Tibial artery (tissue), 4 donors: ENCODE measurements around the gene ETS1.

ENCODE experiments used
- DNase-seq, 2 donors: peaks; one replicate each; pipeline ENCODE4 v3.0.0-alpha.2; 2019
- H3K27ac ChIP-seq, 2 donors: fragments of 200-600 bp; sonication (generic) in 1 of 2; 1 replicate in 1 of 2; 2 replicates in 1 of 2; pipeline ENCODE4 v1.5.1; 2018 to 2019; ENCODE audit warnings: mild to moderate bottlenecking in 1 of 2
- H3K27me3 ChIP-seq, 2 donors: fragments of 200-600 bp; sonication (generic) in 1 of 2; one replicate each; pipeline versions ENCODE4 v1.5.1 to v1.6.0; 2016 to 2019
- H3K36me3 ChIP-seq, 3 donors: fragments of 200-600 bp; sonication (generic) in 2 of 3; one replicate each; pipeline ENCODE4 v1.5.1; 2016 to 2019; ENCODE audit warnings: mild to moderate bottlenecking in 2 of 3
- H3K4me1 ChIP-seq, 4 donors: fragments of 200-600 bp; sonication (generic) in 2 of 4; 1 replicate in 3 of 4; 2 replicates in 1 of 4; pipeline ENCODE4 v1.5.1; 2016 to 2019
- H3K4me3 ChIP-seq, 2 donors: fragments of 200-600 bp; sonication (generic) in 1 of 2; 1 replicate in 1 of 2; 2 replicates in 1 of 2; pipeline ENCODE4 v1.5.1; 2018 to 2019; ENCODE audit warnings: mild to moderate bottlenecking in 2 of 2
- H3K9me3 ChIP-seq, 3 donors: fragments of 200-600 bp; sonication (generic) in 1 of 3; one replicate each; pipeline ENCODE4 v1.5.1; 2016 to 2019
- CTCF ChIP-seq, 2 experiments: fragments of 200-600 bp in 1 of 2; fragments of 450-650 bp in 1 of 2; IDR thresholded peaks; one replicate each; pipeline ENCODE4 v1.5.1; 2017 to 2019; ENCODE audit warnings: antibody characterized with exemption in 2 of 2, mild to moderate bottlenecking in 1 of 2, moderate library complexity in 1 of 2
- intact Hi-C: fragments of 100-400 bp; cut with DNase I; formaldehyde crosslinking; loops from one replicate; pipeline ENCODE4 v1.15.0; 2023; ENCODE audit warnings: low total_unique reads

The ETS1 gene

GRCh38 chr11:128417607-128418324 lies 169.6 kb downstream of the ETS1 start:
- peaks cover 0 to 5% (median under 1%) of the 10 kb centered on the region in 4 donors for H3K4me1 ChIP-seq
- no peak overlapping the region for H3K4me3 ChIP-seq
- no peak for TF ChIP-seq CTCF (IDR thresholded peaks at IDR 0.05)
- H3K27ac ChIP-seq: no peak overlapping the region
- H3K36me3 ChIP-seq: no peaks in the 10 kb centered on the region
- no peaks in the 10 kb centered on the region for H3K27me3 ChIP-seq
- no peak for DNase-seq
- no peaks in the 10 kb centered on the region for H3K9me3 ChIP-seq
- intact Hi-C loops: no loop called here

DNA sequence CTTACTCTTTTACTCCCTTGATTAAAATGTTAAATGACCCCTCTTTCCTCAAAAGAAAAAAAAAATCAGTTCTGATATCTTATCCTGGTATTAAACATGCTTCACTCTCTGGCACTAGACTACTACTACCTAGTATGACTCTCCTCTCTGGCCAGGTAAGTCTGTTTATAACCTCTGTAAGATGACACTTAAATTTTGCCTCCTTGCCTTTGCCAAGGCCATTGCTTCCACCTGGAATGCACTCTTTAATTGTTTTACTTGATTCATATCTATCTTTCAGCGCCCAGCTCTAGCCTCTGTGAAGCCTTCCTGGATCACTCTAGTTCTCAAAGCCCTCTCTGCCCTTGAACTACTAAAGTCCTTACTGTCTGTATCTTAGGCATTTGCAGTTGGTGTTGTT lies 170.4 kb downstream of the ETS1 start:
- no peaks in the 10 kb centered on the region for H3K4me1 ChIP-seq
- H3K27ac ChIP-seq: no peak overlapping the region

DNA sequence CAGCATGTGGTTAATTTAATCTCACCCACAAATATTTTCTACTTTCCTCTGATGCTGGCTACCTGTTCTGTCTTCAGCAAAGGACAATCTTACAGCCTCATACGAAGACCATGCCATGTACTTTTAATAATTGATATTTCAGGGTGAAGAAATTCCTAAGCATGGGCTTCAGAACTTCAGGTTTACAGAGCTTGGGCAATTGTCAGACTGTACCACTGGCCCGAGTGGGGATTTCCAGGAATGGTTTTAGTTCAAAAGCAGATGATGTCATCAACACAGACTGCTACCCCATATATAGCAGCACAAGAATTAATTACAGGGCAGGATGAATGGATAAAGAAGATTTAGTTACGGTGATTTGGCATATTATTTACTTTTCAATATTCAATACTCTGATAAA lies 171.8 kb downstream of the ETS1 start:
- H3K27ac ChIP-seq: no peak overlapping the region
- no peaks in the 10 kb centered on the region for H3K27me3 ChIP-seq
- no peak for DNase-seq
- H3K9me3 ChIP-seq: no peaks in the 10 kb centered on the region
- H3K4me1 ChIP-seq: no peaks in the 10 kb centered on the region
- H3K4me3 ChIP-seq: no peak overlapping the region
- TF ChIP-seq CTCF (IDR thresholded peaks at IDR 0.05): no peak
- no peaks in the 10 kb centered on the region for H3K36me3 ChIP-seq
- intact Hi-C loops: no loop called here

More for the DNA sequence above, 170.4 kb downstream of the ETS1 start:
- no peaks in the 10 kb centered on the region for H3K36me3 ChIP-seq
- no peaks in the 10 kb centered on the region for H3K9me3 ChIP-seq
- H3K27me3 ChIP-seq: no peaks in the 10 kb centered on the region
- no peak for TF ChIP-seq CTCF (IDR thresholded peaks at IDR 0.05)
- no peak for DNase-seq
- no peak overlapping the region for H3K4me3 ChIP-seq
- intact Hi-C loops: no loop called here

GRCh38 chr11:128412847-128413791 lies 174.2 kb downstream of the ETS1 start:
- Histone ChIP-seq H3K4me3 (no peak overlapping the region), H3K36me3 (no peaks in the 10 kb centered on the region), H3K27me3 (no peaks in the 10 kb centered on the region), H3K27ac (no peak overlapping the region), H3K4me1 (no peaks in the 10 kb centered on the region), H3K9me3 (no peaks in the 10 kb centered on the region)
- no peak for DNase-seq
- intact Hi-C loops: no loop called here
- TF ChIP-seq CTCF (IDR thresholded peaks at IDR 0.05): no peak

DNA sequence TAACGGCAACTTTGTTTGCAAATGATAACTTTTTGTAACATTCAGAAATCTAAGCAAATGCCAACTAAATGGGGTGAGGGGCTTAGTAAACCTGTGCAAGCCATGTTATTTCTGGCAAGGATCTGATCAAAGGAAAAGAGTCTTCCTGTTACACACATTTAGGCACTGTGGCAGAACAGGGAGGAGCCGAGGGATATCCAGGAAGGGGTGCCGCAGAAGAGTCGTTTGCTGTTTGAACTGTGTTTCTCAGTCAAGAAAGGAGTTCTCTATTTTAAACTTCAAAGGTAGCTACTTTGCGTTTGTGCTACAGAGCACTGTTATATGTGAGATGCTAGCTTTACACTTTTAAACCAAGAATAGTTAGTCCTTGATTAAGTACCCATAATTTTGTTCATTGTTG lies 175.5 kb downstream of the ETS1 start:
- no peak for DNase-seq
- intact Hi-C loops: no loop called here
- Histone ChIP-seq H3K9me3 (no peaks in the 10 kb centered on the region), H3K36me3 (no peaks in the 10 kb centered on the region), H3K4me1 (no peaks in the 10 kb centered on the region), H3K27me3 (no peaks in the 10 kb centered on the region), H3K4me3 (no peak overlapping the region), H3K27ac (no peak overlapping the region)
- no peak for TF ChIP-seq CTCF (IDR thresholded peaks at IDR 0.05)
